Measurements from ENCODE around the gene EMC10.
"Not testable (repeated sequence)": the region's sequence is repeated elsewhere in the genome, so short reads cannot be mapped to it uniquely, and the experiment has no call there.

EMC10 gene

DNA sequence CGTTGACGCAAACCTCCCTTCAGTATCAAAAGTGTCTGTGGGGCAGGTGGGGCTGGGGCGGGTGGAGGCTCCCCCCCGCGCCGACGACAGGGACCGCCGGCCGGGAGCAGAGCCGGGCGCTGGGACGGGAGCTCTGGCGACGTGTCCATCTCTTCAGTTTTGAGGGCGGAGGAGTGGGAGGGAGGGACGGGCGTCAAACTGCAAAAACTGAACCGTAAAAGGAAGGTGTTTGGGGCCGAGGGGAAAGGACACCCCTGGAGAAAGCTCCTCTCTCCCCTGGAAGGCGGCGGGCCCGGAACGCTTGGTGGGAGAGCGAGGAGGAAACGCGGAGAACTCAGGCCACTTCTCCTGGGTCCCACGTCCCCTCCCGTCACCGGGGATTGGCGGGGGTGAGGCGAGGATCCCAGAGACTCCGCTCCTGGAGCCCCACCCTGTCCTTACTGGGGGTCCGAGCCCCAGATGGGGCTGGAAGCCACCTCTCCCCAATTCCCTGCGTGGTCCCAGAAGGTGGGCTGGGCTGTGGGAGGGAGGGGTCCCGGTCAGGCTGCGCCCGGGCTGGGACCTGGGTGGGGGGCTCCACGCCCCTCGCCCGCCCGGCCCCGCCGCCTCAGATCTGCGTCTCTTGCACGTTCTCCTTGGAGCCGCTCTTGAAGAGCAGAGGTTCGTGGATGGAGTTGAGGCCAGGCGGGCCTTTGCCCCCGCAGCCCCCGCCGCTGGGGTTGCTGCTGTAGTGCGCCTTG is 40.8 kb downstream of the EMC10 start:
- DNase-seq: no peak

DNA sequence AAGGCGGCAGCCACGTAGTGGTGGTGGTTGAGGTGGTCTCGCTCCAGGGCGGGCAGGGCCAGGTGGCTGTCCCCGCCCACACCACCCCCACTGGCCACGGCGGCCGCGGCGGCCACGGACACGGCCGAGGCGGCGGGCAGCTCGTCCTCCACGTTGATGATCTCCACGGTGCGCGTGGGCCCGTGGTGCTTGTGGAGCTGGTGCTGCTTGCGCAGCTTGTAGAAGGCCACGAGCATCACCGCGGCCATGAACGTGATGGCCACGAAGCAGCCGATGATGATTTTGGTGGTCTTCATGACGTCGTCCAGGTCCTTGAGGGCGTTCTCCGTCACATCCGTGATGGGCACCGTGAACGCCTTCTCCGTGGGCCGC is 41.4 kb downstream of the EMC10 start:
- DNase-seq: no peak

DNA sequence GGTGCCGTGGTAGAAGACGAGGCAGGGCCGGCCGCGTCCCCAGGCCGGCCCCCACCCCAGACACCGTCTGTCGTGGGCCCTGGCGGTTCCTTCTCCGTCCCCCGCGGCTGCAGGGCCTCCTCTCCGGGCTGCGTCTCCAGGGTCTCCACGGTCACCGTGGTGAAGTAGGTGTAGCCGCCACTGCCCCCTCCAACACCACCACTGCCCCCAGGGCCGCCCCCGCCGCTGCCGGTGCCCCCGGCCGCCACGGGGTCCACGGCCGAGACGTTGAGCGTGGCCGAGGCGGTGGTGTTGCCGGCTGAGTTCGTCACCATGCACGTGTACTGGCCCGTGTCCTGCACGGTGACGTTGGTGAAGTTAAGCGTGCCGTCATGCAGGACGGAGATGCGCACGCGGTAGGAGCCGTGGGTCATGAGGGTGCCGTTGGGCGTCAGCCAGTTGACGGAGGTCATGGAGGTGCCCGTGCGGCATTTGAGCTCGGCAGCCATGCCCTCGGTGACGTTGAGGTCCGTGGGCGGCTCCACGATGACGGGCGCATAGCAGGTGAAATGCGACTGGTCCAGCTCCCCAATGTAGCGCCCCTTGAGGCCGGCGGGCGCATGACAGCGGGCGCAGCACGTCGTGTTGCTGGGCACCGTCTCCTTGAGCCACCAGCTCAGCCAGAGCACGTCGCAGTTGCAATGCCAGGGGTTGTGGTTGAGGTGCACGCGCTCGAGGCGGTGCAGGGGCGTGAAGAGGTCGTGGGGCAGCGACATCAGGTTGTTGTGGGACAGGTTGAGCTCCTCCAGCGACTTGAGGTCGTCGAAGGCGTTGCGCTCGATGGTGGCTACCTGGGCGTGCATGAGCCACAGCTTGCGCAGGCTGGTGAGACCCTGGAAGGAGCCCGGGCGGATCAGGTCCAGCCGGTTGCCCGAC is 42.0 kb downstream of the EMC10 start:
- DNase-seq: no peak

DNA sequence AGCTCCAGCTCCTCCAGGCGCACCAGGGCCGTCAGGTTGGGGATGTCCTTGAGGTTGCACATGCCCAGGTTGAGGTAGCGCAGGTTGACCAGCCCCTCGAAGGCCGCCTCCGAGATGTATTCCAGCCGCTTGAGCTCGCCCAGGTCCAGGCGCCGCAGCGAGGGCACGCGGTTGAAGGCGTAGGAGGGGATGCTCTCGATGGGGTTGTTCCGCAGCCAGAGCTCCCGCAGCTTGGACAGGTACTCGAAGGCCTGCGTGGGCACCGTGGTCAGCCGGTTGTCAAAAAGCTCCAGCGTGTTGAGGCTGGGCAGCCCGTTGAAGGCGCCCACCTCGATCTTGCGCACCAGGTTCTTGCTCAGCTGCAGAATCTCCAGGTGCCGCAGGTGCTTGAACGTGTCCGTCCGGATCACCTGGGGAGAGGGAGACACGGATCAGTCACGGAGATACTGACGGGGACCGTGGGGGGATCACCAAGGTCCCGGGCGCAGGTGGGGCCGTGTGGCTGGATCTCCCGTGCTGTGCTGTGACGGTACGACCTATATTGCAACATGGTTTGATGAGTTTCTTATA is 42.8 kb downstream of the EMC10 start:
- DNase-seq: no peak

DNA sequence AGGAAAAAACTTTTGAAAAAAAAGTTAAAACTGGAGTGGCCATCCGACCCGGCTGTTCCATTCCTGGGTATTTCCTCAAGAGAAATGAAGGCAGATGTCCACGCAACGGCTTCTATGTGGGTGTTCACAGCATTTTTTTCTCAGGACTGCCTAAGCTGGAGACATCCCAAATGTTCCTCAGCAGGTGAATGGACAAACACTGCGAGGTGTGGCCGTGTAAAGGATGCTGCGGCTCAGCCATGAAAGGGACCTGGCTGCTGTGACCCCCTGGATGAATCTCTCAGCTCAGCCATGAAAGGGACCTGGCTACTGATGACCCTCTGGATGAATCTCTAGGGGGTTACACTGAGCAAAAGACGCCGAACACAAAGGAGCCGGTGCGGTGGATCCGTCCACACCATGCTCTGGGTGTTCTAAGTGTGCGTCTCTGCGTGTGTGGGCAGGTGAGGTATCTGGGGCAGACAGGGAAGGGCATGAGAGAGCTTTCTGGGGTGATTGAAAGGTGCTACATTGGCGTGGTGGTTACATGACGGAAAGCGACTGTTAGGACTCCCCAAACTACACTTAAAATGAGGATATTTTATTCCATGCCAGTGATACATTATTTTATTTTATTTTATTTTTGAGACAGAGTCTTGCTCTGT is 44.6 kb downstream of the EMC10 start:
- no peak for DNase-seq

DNA sequence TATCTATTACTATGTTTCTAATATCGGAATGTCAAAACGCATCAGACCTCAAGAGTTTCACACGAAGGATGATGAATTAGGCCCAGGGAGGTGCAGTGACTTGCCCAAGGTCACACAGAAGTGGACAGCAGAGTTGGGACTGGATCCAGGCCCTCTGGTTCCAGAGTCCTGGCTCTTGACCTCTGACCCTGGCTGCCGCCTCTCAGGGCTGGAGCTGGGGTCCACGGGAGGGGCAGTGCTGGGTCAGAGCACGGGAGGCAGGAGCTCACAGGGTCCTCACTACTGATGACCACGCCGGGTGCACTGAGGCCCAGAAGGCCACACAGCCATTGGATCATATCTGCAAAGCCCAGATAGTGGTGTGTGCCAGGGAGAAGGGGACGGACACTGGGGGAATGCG is 46.6 kb downstream of the EMC10 start:
- no peak for DNase-seq

DNA sequence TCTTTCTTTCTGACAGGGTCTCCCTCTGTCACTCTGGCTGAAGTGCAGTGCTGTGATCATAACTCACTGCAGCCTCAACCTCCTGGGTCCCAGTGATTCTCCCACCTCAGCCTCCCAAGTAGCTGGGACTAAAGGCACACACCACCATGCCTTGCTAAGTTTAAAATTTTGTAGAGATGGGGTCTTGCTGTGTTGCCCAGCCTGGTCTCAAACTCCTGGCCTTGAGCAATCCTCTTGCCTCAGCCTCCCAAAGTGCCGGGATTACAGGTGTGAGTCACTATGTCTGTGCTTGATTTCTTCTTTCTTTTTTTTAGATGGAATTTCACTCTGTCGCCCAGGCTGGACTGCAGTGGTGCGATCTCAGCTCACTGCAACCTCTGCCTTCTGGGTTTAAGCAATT is 51.7 kb downstream of the EMC10 start:
- not testable (repeated sequence) for DNase-seq

DNA sequence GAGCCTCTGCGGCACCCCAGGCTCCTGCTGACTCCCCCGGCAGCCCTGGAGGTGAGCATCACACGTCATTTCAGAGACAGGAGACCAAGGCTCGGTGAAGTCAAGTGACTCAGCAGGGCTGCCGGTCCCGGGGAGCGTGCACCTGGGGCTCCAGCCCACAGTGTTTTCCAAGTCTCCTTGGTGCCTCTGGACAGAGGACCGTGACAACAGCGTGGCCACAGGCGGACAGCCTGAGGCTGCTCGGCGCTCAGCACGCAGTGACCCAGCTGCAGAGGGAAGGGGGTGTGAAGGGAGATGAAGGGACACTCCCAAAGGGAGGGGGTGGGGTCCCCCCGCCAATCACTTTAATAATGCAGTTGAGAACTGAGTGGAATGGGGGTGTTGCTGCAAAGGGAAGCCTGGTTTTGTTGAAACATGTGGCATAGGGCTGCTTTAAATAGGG is 54.9 kb downstream of the EMC10 start:
- no peak for DNase-seq

DNA sequence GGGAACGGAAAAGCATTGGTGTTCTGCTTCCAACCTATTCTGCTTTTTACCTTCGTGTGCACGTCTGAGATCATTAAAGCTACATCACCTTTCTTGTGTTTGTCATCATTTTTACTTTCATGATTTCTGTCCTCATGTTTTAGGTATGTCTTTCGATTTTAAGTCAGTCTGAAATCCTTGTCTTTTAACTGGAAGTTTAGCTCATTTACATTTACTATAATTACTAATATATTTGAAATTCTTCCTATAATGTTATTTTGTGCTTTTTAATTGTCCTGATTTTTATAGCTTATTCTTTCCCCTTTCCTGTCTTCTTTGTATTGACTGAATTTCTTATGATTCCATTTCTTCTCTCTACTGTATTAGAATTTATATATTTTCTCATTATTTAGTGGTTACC is 56.6 kb downstream of the EMC10 start:
- no peak for DNase-seq

DNA sequence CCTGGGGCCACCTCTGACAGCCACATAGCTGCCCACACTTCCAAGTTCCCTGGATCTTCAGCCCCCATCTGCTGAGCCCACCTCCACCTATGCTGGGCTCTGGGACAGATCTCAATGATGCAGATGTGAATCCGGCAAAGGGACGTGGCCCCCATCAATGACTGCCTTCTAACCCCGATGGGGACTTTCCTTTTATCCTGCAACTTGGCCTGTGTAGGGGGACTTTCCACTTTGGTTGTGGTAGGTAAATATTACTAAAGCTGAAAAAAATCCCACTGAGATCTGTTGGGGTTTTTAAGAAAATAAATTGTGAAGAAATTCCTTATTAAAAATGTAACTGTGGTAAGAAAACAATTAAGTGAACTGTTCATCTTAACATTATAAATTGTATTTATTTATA is 58.2 kb downstream of the EMC10 start:
- DNase-seq: no peak

DNA sequence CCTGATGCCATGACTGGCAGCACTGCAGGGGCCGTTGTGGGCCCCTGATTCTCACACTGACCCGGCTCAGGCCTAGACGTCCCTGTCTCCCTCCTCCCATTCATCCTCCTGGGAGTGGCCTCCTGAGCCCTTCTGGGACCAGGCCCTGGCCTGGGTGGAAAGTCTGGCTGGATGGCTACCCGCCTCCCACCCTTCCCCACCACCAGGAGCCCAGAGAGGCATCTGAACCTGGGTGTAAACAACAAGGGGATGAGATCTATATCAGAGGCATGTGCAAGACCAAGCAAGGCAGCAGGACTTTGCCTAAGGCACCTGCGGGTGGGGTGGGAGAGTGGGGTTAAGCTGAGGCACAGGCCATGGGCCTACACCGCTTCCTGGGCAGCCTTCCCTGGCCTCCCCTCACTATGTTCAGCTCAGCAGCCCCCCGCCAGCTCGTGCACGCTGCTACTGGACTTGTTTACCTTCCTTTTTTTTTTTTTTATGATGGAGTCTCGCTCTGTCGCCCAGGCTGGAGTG is 59.4 kb downstream of the EMC10 start:
- DNase-seq: no peak

DNA sequence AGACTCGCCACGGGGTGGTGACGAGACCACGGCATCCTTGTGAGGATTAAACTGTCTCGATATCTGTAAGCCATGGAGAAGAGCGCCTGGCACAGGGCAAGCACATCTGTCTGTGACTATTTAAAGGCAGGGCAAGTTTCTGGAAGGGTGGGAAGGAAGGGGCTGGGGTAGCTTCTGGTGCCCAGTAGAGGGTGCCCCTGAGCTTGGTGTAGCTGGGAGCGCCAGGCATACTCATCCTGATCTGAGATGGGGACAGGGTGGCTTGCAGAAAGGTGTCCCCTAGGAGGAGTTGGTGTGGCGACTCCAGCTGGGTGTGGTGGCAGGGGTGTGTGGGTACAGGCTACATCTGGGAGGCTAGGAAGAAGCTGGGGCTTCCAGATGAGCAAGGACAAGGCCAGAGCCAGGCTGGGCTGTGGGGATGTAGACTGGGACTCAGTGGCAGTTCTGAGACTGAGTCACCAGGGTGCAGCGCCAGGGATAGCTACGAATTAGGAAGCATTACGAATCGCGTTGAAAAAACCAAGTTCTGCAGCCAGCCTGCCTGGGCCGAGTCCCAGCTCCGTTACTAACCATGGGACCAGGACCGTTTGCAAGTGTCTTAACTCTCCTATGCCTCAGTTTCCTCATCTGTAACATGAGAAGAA is 60.5 kb downstream of the EMC10 start:
- DNase-seq: no peak

DNA sequence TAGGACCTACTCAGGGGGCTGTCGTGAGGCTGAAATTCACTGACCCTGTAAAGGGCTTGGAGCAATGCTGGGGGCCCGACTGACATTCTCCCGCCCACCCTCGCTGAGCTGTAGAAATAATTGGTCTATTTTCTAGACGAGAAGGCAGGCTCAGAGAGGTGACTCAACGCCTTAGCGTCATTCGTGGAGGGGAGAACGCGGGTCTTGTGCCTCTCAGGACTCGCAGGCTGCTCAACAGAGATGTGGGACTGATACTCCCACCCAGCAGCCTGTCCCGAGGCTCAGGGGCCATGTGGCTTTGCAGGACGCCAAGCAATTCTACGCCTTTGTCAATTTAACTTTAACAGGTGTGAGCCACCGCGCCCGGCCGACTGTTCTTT is 61.0 kb downstream of the EMC10 start:
- DNase-seq: no peak

DNA sequence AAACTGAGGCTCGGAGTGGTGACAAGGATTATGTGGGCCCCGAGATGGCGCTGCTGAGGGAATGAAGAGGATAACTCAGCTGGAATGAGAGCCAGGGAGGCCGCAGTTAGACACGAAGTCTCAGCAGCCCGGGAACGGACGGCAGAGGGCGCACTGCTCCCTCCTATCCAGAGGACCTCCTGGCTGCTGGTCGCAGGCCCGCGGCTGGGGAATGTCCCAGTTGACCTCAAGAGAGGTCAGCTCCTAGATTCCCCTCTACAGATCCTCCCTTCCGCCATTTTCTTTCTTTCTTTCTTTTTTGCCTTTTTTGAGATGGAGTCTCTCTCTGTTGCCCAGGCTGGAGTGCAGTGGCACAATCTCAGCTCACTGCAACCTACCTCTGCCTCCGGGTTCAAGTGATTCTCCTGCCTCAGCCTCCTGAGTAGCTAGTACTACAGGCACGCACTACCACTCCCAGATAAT is 61.5 kb downstream of the EMC10 start:
- DNase-seq: peak in 1 of 2 experiments; percentile 72
